Fibroblast of villous mesenchyme (primary cell): ENCODE measurements around the gene SMIM14. TPM values are rescaled to one million over a fixed set of nuclear protein-coding genes. Genes with fewer than 3 reads are reported as not detected.
"Not testable (repeated sequence)": the region's sequence is repeated elsewhere in the genome, so short reads cannot be mapped to it uniquely, and the experiment has no call there.

Source experiments
- DNase-seq: peaks from one replicate; pipeline ENCODE4 v3.0.0-alpha.2; 2010; ENCODE audit warnings: low read depth
- H3K4me3 ChIP-seq: 2 replicates; pipeline ENCODE4 v1.5.1; 2011; ENCODE audit warnings: low read depth, mild to moderate bottlenecking, low read length
- CTCF ChIP-seq: IDR thresholded peaks from 2 replicates; pipeline ENCODE4 v1.5.1; 2012; ENCODE audit warnings: low read depth, mild to moderate bottlenecking, low read length; ENCODE audit not compliant: insufficient read depth
- total RNA-seq: library from RNA; depleted of rRNA; stranded (reverse); fragments of >200 nt; gene quantifications from 2 replicates; pipeline ENCODE4 v1.2.3, GENCODE V29; 2012

The SMIM14 gene
- total RNA-seq, result 24.5 and 29.4 TPM in 2 replicates

GRCh38 chr4:39638354-39639239 is at the start of gene SMIM14:
TSS of gene SMIM14 (minus strand) at chr4:39638865. CDS start at chr4:39605145, 33,720 bp downstream.
- H3K4me3 ChIP-seq, result peak within 1 kb of the TSS; percentile 97
- peak; percentile 99 for DNase-seq
- TF ChIP-seq CTCF, result no peak

DNA sequence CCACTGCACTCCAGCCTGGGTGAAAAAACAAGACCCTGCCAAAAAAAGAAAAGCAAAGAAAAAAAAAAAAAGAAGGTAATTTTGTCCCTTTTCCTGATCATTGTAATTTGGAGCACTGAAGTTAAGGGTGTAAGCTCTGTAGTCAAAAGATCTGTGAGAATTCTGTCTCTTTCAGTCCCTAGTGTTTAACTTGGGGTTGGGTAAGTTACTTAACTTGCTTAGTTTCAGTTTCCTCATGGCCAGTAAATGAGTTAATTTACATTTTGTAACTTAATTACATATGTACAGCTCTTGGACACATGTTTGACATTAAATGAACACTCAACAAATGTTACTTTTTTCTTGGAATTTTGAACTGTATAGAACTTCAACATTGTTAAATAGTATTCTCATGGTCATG is 48.3 kb upstream of the SMIM14 start:
- H3K4me3 ChIP-seq, result no peak overlapping the region
- TF ChIP-seq CTCF, result no peak
- DNase-seq, result peak; percentile 12

DNA sequence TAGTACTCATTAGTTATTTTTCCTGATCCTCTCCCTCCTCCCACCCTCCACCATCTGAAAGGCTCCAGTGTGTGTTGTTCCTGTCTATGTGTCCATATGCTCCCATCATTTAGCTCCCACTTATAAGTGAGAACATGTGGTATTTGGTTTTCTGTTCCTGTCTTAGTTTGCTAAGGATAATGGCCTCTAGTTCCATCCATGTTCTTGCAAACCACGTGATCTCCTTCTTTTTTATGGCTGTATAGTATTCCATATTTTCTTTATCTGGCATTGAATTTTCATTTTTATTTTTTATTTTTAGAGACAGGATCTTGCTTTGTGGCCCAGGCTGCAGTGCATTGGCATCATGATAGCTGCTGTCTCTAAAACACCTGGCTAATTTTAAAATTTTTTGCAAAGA is 47.3 kb upstream of the SMIM14 start:
- H3K4me3 ChIP-seq, result no peak overlapping the region
- DNase-seq, result no peak
- no peak for TF ChIP-seq CTCF

- DNase-seq, result no peak
- TF ChIP-seq CTCF, result no peak
- H3K4me3 ChIP-seq, result no peak overlapping the region
These were observed 43.5 kb upstream of the SMIM14 start for GRCh38 chr4:39682138-39682537.

- not testable (repeated sequence) for DNase-seq, H3K4me3 ChIP-seq
These were observed 42.3 kb upstream of the SMIM14 start for GRCh38 chr4:39681003-39681402.

GRCh38 chr4:39675681-39676080 is 37.0 kb upstream of the SMIM14 start:
- DNase-seq, H3K4me3 ChIP-seq: not testable (repeated sequence)

- H3K4me3 ChIP-seq, DNase-seq: not testable (repeated sequence)
These were observed 31.6 kb upstream of the SMIM14 start for GRCh38 chr4:39670296-39670695.

DNA sequence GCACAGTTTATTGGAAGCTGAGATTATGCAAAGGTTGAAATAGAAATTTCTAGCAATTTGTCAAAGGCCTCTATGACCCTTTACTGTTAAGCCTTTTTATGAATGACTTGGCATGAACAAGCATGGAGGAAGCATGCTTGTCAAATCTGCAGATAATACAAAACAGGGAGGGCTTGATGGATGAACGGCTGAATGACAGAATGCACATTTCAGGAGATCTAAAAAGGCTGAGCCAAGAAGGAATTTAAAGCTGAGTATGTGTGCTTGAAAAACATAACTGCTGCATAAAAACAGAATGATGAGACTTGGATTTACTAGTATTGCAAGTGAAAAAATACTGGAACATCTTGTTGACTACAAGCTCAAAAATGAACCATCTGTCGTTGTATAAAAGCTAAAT is 30.2 kb upstream of the SMIM14 start:
- H3K4me3 ChIP-seq, result no peak overlapping the region
- DNase-seq, result no peak
- TF ChIP-seq CTCF, result no peak
